HCT116 (cell line): ENCODE measurements around the gene UVSSA. TPM values are rescaled to one million over a fixed set of nuclear protein-coding genes. Genes with fewer than 3 reads are reported as not detected.

ENCODE experiments used
- ATAC-seq: fragments of 200-7000 bp; cut with Tn5 transposase; 2 replicates; pipeline ENCODE4 v1.9.1; 2020; ENCODE audit warnings: mild to moderate bottlenecking, moderate library complexity
- BruUV-seq: library from RNA; stranded (reverse); fragments of 400-500 nt; replicated peaks from 2 replicates; lab custom pipeline; 2021; lab: Mats Ljungman, UMichigan
- CTCF ChIA-PET: fragments of 300-600 bp; sonication (Branson Sonifier 250); formaldehyde crosslinking; loops from one replicate; lab custom pipeline; 2021; ENCODE audit warnings: antibody characterized with exemption; lab: Charles Lee
- POLR2A ChIA-PET: fragments of 300-600, 350-600 bp; sonication (Branson Sonifier 250); formaldehyde crosslinking; loops from one replicate; lab custom pipeline; 2021; ENCODE audit warnings: antibody characterized with exemption; lab: Charles Lee
- RAD21 ChIA-PET, 2 experiments: fragments of 300-600 bp; sonication (Branson Sonifier 250); formaldehyde crosslinking; loops; one replicate each; lab custom pipeline; 2023; ENCODE audit warnings: low total read pairs in 2 of 2; ENCODE audit not compliant: uncharacterized antibody in 2 of 2, unreplicated experiment in 2 of 2, low non-redundant PET in 1 of 2; lab: Charles Lee
- DNase-seq: peaks from one replicate; pipeline ENCODE4 v3.0.0-alpha.2; 2010; ENCODE audit warnings: low read depth, low spot score
- H2AFZ ChIP-seq: fragments of 200-600 bp; shearing (Covaris generic), sonication (generic); 2 replicates; pipeline ENCODE4 v1.6.1; 2017; ENCODE audit warnings: low read depth, mixed run types, mixed read lengths, antibody characterized with exemption, low read length; ENCODE audit not compliant: poor library complexity, severe bottlenecking
- H3K27ac ChIP-seq: 2 replicates; pipeline ENCODE4 v1.5.1; 2012; ENCODE audit warnings: low read depth, low read length
- H3K27me3 ChIP-seq: fragments of 200-600 bp; sonication (generic); 2 replicates; pipeline ENCODE4 v1.6.1; 2016; ENCODE audit warnings: mixed run types, low read length, mixed read lengths; ENCODE audit not compliant: insufficient read depth
- H3K36me3 ChIP-seq, 2 experiments: fragments of 200-500 bp in 1 of 2; fragments of 200-600 bp in 1 of 2; sonication (Bioruptor generic) in 1 of 2; sonication (generic) in 1 of 2; 2 replicates each; pipeline versions ENCODE4 v1.5.1 to v1.6.1; 2014 to 2016; ENCODE audit warnings: low read length in 2 of 2, inconsistent platforms in 1 of 2, mixed read lengths in 1 of 2, mixed run types in 1 of 2; ENCODE audit not compliant: insufficient read depth in 2 of 2, control insufficient read depth in 1 of 2
- H3K4me1 ChIP-seq, 2 experiments: fragments of 200-600 bp in 1 of 2; sonication (generic) in 1 of 2; 2 replicates each; pipeline versions ENCODE4 v1.5.1 to v1.6.1; 2012 to 2017; ENCODE audit warnings: low read length in 2 of 2, inconsistent platforms in 1 of 2, mild to moderate bottlenecking in 1 of 2, mixed read lengths in 1 of 2, mixed run types in 1 of 2, moderate library complexity in 1 of 2; ENCODE audit not compliant: insufficient read depth in 2 of 2, control insufficient read depth in 1 of 2
- H3K4me2 ChIP-seq: fragments of 200-600 bp; sonication (generic); 2 replicates; pipeline ENCODE4 v1.6.1; 2017; ENCODE audit warnings: mixed run types, low read length, mixed read lengths
- H3K4me3 ChIP-seq, 2 experiments: fragments of 200-600 bp in 1 of 2; sonication (generic) in 1 of 2; replicated peaks in 1 of 2; 2 replicates each; pipeline ENCODE4 v1.5.1; 2011 to 2016; ENCODE audit warnings: low read length in 2 of 2, control low read depth in 1 of 2, low read depth in 1 of 2, mild to moderate bottlenecking in 1 of 2, mixed read lengths in 1 of 2, mixed run types in 1 of 2
- H3K79me2 ChIP-seq: fragments of 200-600 bp; sonication (generic); 2 replicates; pipeline ENCODE4 v1.6.1; 2017; ENCODE audit warnings: mild to moderate bottlenecking, mixed run types, low read length, moderate library complexity, mixed read lengths; ENCODE audit not compliant: insufficient read depth
- H3K9ac ChIP-seq: fragments of 200-600 bp; sonication (generic); 2 replicates; pipeline ENCODE4 v1.6.1; 2016; ENCODE audit warnings: low read length, mixed read lengths
- H3K9me2 ChIP-seq: fragments of 200-600 bp; sonication (generic), shearing (Covaris generic); 2 replicates; pipeline ENCODE4 v1.6.1; 2017; ENCODE audit warnings: mixed run types, mild to moderate bottlenecking, moderate library complexity; ENCODE audit not compliant: insufficient read depth
- H3K9me3 ChIP-seq, 2 experiments: fragments of 200-500 bp in 1 of 2; fragments of 200-600 bp in 1 of 2; sonication (Bioruptor generic) in 1 of 2; sonication (generic) in 1 of 2; 2 replicates each; pipeline ENCODE4 v1.6.1; 2014 to 2017; ENCODE audit warnings: low read length in 2 of 2, mixed read lengths in 2 of 2, inconsistent platforms in 1 of 2, low read depth in 1 of 2, mild to moderate bottlenecking in 1 of 2, mixed run types in 1 of 2, moderate library complexity in 1 of 2; ENCODE audit not compliant: control insufficient read depth in 1 of 2, insufficient read depth in 1 of 2
- H4K20me1 ChIP-seq: fragments of 200-600 bp; sonication (generic), shearing (Covaris generic); 2 replicates; pipeline ENCODE4 v1.6.1; 2017; ENCODE audit warnings: mixed run types, mild to moderate bottlenecking, moderate library complexity; ENCODE audit not compliant: insufficient read depth
- CTCF ChIP-seq, 3 experiments: fragments of 200-600 bp in 1 of 3; sonication (generic) in 1 of 3; IDR thresholded peaks in 2 of 3; conservative IDR thresholded peaks in 1 of 3; 2 replicates each; pipeline ENCODE4 v1.5.1; 2012 to 2017; ENCODE audit warnings: low read depth in 2 of 3, low read length in 2 of 3, antibody characterized with exemption in 1 of 3, borderline replicate concordance in 1 of 3, control low read depth in 1 of 3, mild to moderate bottlenecking in 1 of 3, mixed read lengths in 1 of 3, mixed run types in 1 of 3, moderate library complexity in 1 of 3; ENCODE audit not compliant: insufficient read depth in 1 of 3
- EGR1 ChIP-seq: IDR thresholded peaks from 2 replicates; pipeline ENCODE4 v1.6.1; 2012; ENCODE audit warnings: low read depth
- EZH2phosphoT487 ChIP-seq: fragments of 200-600 bp; IDR thresholded peaks from 2 replicates; pipeline ENCODE4 v1.6.1; 2018; ENCODE audit warnings: antibody characterized with exemption, borderline replicate concordance
- JUND ChIP-seq: IDR thresholded peaks from 2 replicates; pipeline ENCODE4 v1.6.1; 2012
- MAX ChIP-seq: IDR thresholded peaks from 2 replicates; pipeline ENCODE4 v1.6.1; 2012
- SRF ChIP-seq: IDR thresholded peaks from 2 replicates; pipeline ENCODE4 v1.6.1; 2012; ENCODE audit warnings: low read depth
- TCF7L2 ChIP-seq: IDR thresholded peaks from 2 replicates; pipeline ENCODE4 v1.7.0; 2011; ENCODE audit warnings: borderline replicate concordance, inconsistent platforms; ENCODE audit not compliant: insufficient read depth, insufficient read length; ENCODE audit errors: extremely low read depth
- YY1 ChIP-seq: IDR thresholded peaks from 2 replicates; pipeline ENCODE4 v1.6.1; 2011; ENCODE audit warnings: low read length, low read depth, moderate library complexity, mild to moderate bottlenecking; ENCODE audit not compliant: insufficient replicate concordance; ENCODE audit errors: extremely low read depth
- intact Hi-C: fragments of 100-400 bp; cut with micrococcal nuclease; formaldehyde crosslinking; loops from 2 replicates; pipeline ENCODE4 v1.10.0; 2022
- total RNA-seq: library from RNA; stranded (reverse); gene quantifications from one replicate; pipeline ENCODE4 v1.2.1, GENCODE V29; 2021; ENCODE audit not compliant: unreplicated experiment

The UVSSA gene
- total RNA-seq, 1 experiment from 2014 or later: 30.5 TPM

GRCh38 chr4:1399508-1400190 lies 52.6 kb downstream of the UVSSA start:
- DNase-seq: no peak
- Histone ChIP-seq H3K4me3 (no peak overlapping the region), H3K27me3 (no peaks in the 10 kb centered on the region), H3K4me2 (no peak overlapping the region), H4K20me1 (no peaks in the 10 kb centered on the region), H3K27ac (no peak overlapping the region), H3K36me3 (no peaks in the 10 kb centered on the region), H3K79me2 (no peaks in the 10 kb centered on the region), H3K9me3 (peaks cover 0 to 7% of the 10 kb centered on the region in 2 experiments; a peak in 2 of 4 replicates), H2AFZ (no peak overlapping the region), H3K9me2 (no peaks in the 10 kb centered on the region), H3K4me1 (no peaks in the 10 kb centered on the region), H3K9ac (no peak overlapping the region)
- TF ChIP-seq YY1 (no peak), JUND (no peak), EZH2phosphoT487 (no peak), TCF7L2 (no peak), CTCF (IDR thresholded peaks at IDR 0.05 in 2 of 3, conservative IDR thresholded peaks at IDR 0.05 in 1 of 3; ENCODE audit: borderline replicate concordance in 1 of 3, insufficient read depth in 1 of 3, low read depth in 2 of 3, low read length in 2 of 3) (no peak), MAX (no peak), EGR1 (no peak), SRF (no peak)
- ChIA-PET CTCF (interaction anchor here (2.9 kb wide), 1 partner anchor 113 kb away, joined by 7 read pairs; no protein-coding TSS in a partner anchor), RAD21 (no interaction called here), POLR2A (no interaction called here)
- intact Hi-C loops: no loop called here
- no peak for ATAC-seq
- no TSS peak for BruUV-seq
